CD14-positive monocyte (primary cell): ENCODE results near the gene DNAH2. TPM values are rescaled to one million over a fixed set of nuclear protein-coding genes. Genes with fewer than 3 reads are reported as not detected.

ENCODE experiments used
- DNase-seq, 3 donors: peaks; one replicate each; pipeline ENCODE4 v3.0.0-alpha.2; 2011 to 2022
- H2AFZ ChIP-seq: 2 replicates; pipeline ENCODE4 v1.6.0; 2012; ENCODE audit warnings: mild to moderate bottlenecking, low read depth, low read length, inconsistent platforms; ENCODE audit not compliant: insufficient read depth, poor library complexity, severe bottlenecking
- H3K27ac ChIP-seq, 2 donors: 1 replicate in 1 of 2; 2 replicates in 1 of 2; pipeline ENCODE4 v1.5.1; 2012 to 2013; ENCODE audit warnings: low read length in 2 of 2, control low read depth in 1 of 2, inconsistent platforms in 1 of 2, low read depth in 1 of 2, mild to moderate bottlenecking in 1 of 2
- H3K27me3 ChIP-seq, 2 donors: one replicate each; pipeline versions ENCODE4 v1.6.0 to v1.6.1; 2011 to 2013; ENCODE audit warnings: low read length in 2 of 2; ENCODE audit not compliant: control insufficient read depth in 2 of 2, insufficient read depth in 2 of 2
- H3K36me3 ChIP-seq, 2 donors: replicated peaks in 1 of 2; 1 replicate in 1 of 2; 2 replicates in 1 of 2; pipeline versions ENCODE4 v1.5.1 to v1.6.1; 2012 to 2013; ENCODE audit warnings: low read length in 2 of 2, control low read depth in 1 of 2, inconsistent platforms in 1 of 2, mild to moderate bottlenecking in 1 of 2; ENCODE audit not compliant: insufficient read depth in 2 of 2, control insufficient read depth in 1 of 2
- H3K4me1 ChIP-seq, 2 donors: 1 replicate in 1 of 2; 2 replicates in 1 of 2; pipeline versions ENCODE4 v1.5.1 to v1.6.1; 2012 to 2013; ENCODE audit warnings: low read length in 2 of 2, control low read depth in 1 of 2, inconsistent platforms in 1 of 2, mild to moderate bottlenecking in 1 of 2, moderate library complexity in 1 of 2; ENCODE audit not compliant: insufficient read depth in 2 of 2, control insufficient read depth in 1 of 2
- H3K4me2 ChIP-seq: replicated peaks from 2 replicates; pipeline ENCODE3; 2012; ENCODE audit warnings: low read length, moderate library complexity, mild to moderate bottlenecking; ENCODE audit not compliant: poor library complexity, severe bottlenecking; ENCODE audit errors: extremely low read depth
- H3K4me3 ChIP-seq, 3 experiments: fragments of 200-600 bp in 1 of 3; sonication (generic) in 1 of 3; replicated peaks in 1 of 3; 1 replicate in 2 of 3; 2 replicates in 1 of 3; pipeline ENCODE4 v1.5.1; 2011 to 2013; ENCODE audit warnings: low read length in 3 of 3, mild to moderate bottlenecking in 3 of 3, control low read depth in 2 of 3, low read depth in 2 of 3, inconsistent platforms in 1 of 3, moderate library complexity in 1 of 3
- H3K79me2 ChIP-seq: 2 replicates; pipeline ENCODE4 v1.6.0; 2012; ENCODE audit warnings: mild to moderate bottlenecking, control low read depth, inconsistent platforms, low read length, moderate library complexity; ENCODE audit not compliant: insufficient read depth
- H3K9ac ChIP-seq: 2 replicates; pipeline ENCODE4 v1.6.0; 2017; ENCODE audit warnings: low read length, mild to moderate bottlenecking; ENCODE audit not compliant: insufficient read depth, poor library complexity, severe bottlenecking
- H3K9me3 ChIP-seq, 2 donors: replicated peaks in 1 of 2; 1 replicate in 1 of 2; 2 replicates in 1 of 2; pipeline versions ENCODE4 v1.5.1 to v1.6.1; 2012 to 2013; ENCODE audit warnings: low read length in 2 of 2, control low read depth in 1 of 2; ENCODE audit not compliant: control insufficient read depth in 1 of 2, insufficient read depth in 1 of 2
- H4K20me1 ChIP-seq: 2 replicates; pipeline ENCODE4 v1.6.0; 2012; ENCODE audit warnings: mild to moderate bottlenecking, low read length, control low read depth, moderate library complexity; ENCODE audit not compliant: insufficient read depth
- H3K27ac Mint-ChIP-seq, 7 donors: one replicate each; pipeline ENCODE4 v1.8.0; 2020; ENCODE audit warnings: mild to moderate bottlenecking in 7 of 7, mixed read lengths in 7 of 7, moderate library complexity in 6 of 7, inconsistent platforms in 2 of 7
- H3K27me3 Mint-ChIP-seq, 3 donors: one replicate each; pipeline ENCODE4 v1.8.0; 2021 to 2022; ENCODE audit warnings: low read depth in 3 of 3, mild to moderate bottlenecking in 3 of 3, mixed read lengths in 3 of 3, moderate library complexity in 3 of 3, inconsistent platforms in 1 of 3
- H3K36me3 Mint-ChIP-seq, 2 donors: one replicate each; pipeline ENCODE4 v1.8.0; 2020; ENCODE audit warnings: mixed read lengths in 2 of 2, inconsistent platforms in 1 of 2, mild to moderate bottlenecking in 1 of 2
- H3K4me1 Mint-ChIP-seq: one replicate; pipeline ENCODE4 v1.8.0; 2020; ENCODE audit warnings: mild to moderate bottlenecking, mixed read lengths
- H3K4me3 Mint-ChIP-seq, 2 donors: one replicate each; pipeline ENCODE4 v1.8.0; 2020; ENCODE audit warnings: mild to moderate bottlenecking in 2 of 2, mixed read lengths in 2 of 2, moderate library complexity in 1 of 2
- H3K9me3 Mint-ChIP-seq, 7 donors: one replicate each; pipeline ENCODE4 v1.8.0; 2020 to 2022; ENCODE audit warnings: mixed read lengths in 7 of 7, mild to moderate bottlenecking in 6 of 7, moderate library complexity in 6 of 7, inconsistent platforms in 2 of 7
- WGBS: methylation state at CpG from one replicate; pipeline ENCODE4 v1.1.5; 2013; ENCODE audit warnings: missing lambda C conversion rate; ENCODE audit not compliant: insufficient coverage; 5-methylcytosine and 5-hydroxymethylcytosine counted together
- intact Hi-C, 2 donors: fragments of 100-400 bp; cut with micrococcal nuclease; formaldehyde crosslinking; loops; one replicate each; pipeline versions ENCODE4 v1.15.0 to v1.15.1; 2023
- polyA plus RNA-seq, 3 donors: library from polyadenylated mRNA; depleted of rRNA in 1 of 3; unstranded in 2 of 3; stranded (reverse) in 1 of 3; fragments of 300-500 nt in 2 of 3; fragments of >200 nt in 1 of 3; fragmentation: Illumina TruSeq in 2 of 3; gene quantifications; 1 replicate in 2 of 3; 2 replicates in 1 of 3; pipeline ENCODE4 v1.2.3, GENCODE V29; 2012 to 2021
- TF ChIP-seq, protein P1 (sequence below): fragments of 200-600 bp; IDR thresholded peaks from one replicate; pipeline ENCODE4 v1.8.0; 2022; ENCODE audit warnings: antibody characterized with exemption, mild to moderate bottlenecking

DNAH2 gene
- polyA plus RNA-seq, 3 donors = 0.03 to 0.15 TPM; not detected in 1

DNA sequence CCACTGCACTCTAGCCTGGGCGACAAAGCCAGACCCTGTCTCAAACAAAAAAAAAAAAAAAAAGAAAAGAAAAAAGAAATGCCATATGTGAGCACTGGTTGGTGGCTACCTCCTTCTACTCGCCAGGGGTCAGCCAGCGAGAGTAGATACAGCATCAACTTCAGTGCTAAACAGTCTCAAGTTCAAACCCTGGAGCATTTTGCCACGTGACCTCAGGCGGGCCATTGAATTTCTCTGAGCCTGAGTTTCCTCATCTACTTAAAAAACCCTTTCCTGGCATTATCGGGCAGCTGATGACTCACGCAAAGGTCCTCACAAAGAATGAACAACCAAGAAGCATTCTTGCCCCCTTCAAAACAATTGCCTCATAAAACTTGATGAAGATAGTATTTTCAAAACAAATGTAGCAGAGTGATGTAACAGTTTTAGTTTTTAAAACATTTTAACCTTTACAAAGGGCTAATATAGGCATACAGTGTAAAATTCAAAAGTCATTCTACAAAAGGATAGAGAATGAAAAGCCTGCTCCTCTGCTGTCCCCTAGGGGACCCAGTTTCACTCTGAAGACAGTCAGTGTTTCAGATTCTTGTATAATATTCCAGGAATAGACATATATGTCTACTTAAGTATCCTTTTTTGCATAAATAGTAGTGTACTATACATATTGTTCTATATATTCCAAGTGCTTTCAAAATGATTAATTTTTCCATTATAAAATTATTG, 28.4 kb downstream of the DNAH2 start:
- Histone ChIP-seq H3K27ac (no peak overlapping the region), H4K20me1 (no peaks in the 10 kb centered on the region), H3K9ac (no peak overlapping the region), H3K79me2 (no peaks in the 10 kb centered on the region), H3K9me3 (peaks cover 8% of the 10 kb centered on the region in 2 donors), H3K4me2 (no peak overlapping the region), H3K27me3 (no peaks in the 10 kb centered on the region), H3K4me3 (no peak overlapping the region), H2AFZ (no peak overlapping the region), H3K36me3 (no peaks in the 10 kb centered on the region), H3K4me1 (peaks cover 0 to 8% of the 10 kb centered on the region in 2 donors)
- H3K4me3 Mint-ChIP-seq = no peak overlapping the region
- H3K36me3 Mint-ChIP-seq = peaks cover 0 to 4% of the 10 kb centered on the region in 2 donors
- intact Hi-C loops = loop anchor here in 1 of 2 donors (10.0 kb wide), 1 partner anchor 309 kb away; no protein-coding TSS in a partner anchor
- 87% methylated on average over 3 of the region's 7 CpGs for WGBS
- peaks cover 5 to 12% (median 11%) of the 10 kb centered on the region in 7 donors for H3K9me3 Mint-ChIP-seq
- TF ChIP-seq, protein P1, sequence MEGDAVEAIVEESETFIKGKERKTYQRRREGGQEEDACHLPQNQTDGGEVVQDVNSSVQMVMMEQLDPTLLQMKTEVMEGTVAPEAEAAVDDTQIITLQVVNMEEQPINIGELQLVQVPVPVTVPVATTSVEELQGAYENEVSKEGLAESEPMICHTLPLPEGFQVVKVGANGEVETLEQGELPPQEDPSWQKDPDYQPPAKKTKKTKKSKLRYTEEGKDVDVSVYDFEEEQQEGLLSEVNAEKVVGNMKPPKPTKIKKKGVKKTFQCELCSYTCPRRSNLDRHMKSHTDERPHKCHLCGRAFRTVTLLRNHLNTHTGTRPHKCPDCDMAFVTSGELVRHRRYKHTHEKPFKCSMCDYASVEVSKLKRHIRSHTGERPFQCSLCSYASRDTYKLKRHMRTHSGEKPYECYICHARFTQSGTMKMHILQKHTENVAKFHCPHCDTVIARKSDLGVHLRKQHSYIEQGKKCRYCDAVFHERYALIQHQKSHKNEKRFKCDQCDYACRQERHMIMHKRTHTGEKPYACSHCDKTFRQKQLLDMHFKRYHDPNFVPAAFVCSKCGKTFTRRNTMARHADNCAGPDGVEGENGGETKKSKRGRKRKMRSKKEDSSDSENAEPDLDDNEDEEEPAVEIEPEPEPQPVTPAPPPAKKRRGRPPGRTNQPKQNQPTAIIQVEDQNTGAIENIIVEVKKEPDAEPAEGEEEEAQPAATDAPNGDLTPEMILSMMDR = no peak
- peaks cover 2 to 4% (median 2%) of the 10 kb centered on the region in 3 donors for H3K27me3 Mint-ChIP-seq
- DNase-seq = peak; percentile 30 to 72 (median 46)
- peaks cover 11% of the 10 kb centered on the region for H3K4me1 Mint-ChIP-seq
- peak overlapping the region in 1 of 7 donors; percentile 42 for H3K27ac Mint-ChIP-seq

DNA sequence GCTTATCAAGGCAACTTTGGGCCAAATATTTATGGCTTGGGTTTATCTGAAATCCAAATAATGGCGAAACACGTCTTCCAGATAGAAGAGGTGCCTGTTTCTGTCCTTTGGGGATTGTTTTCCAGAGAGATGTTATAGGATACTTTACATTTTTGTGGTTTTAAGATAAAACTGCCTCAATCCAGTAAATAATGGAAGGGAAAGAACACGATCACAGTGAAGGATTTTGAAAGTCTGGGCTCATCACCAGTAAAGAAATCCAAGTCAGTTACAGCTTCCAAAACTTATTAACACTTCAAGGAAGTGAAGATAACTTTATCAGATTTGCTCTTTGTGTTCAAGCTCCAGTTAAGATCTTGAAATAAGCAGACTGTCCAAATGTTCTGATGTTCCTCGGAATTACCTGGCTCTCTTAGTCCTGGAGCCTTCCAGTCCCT, 30.1 kb downstream of the DNAH2 start:
- H3K9me3 Mint-ChIP-seq = peaks cover 5 to 14% (median 11%) of the 10 kb centered on the region in 7 donors
- Histone ChIP-seq H3K27me3 (no peaks in the 10 kb centered on the region), H3K9ac (no peak overlapping the region), H3K4me1 (peaks cover 0 to 8% of the 10 kb centered on the region in 2 donors), H3K36me3 (no peaks in the 10 kb centered on the region), H3K9me3 (peaks cover 8% of the 10 kb centered on the region in 2 donors), H2AFZ (no peak overlapping the region), H4K20me1 (no peaks in the 10 kb centered on the region), H3K27ac (no peak overlapping the region), H3K4me3 (no peak overlapping the region), H3K4me2 (no peak overlapping the region), H3K79me2 (no peaks in the 10 kb centered on the region)
- TF ChIP-seq, protein P1 = no peak
- H3K4me3 Mint-ChIP-seq = no peak overlapping the region
- no peak for DNase-seq
- H3K27ac Mint-ChIP-seq = no peak overlapping the region
- 100% methylated on average over 1 of the region's 4 CpGs for WGBS
- peaks cover 11% of the 10 kb centered on the region for H3K4me1 Mint-ChIP-seq
- peaks cover 0 to 4% of the 10 kb centered on the region in 2 donors for H3K36me3 Mint-ChIP-seq
- intact Hi-C loops = loop anchor here in 1 of 2 donors (10.0 kb wide), 1 partner anchor 307 kb away; no protein-coding TSS in a partner anchor
- H3K27me3 Mint-ChIP-seq = peaks cover 0 to 4% (median 2%) of the 10 kb centered on the region in 3 donors
